H7 (cell line): ENCODE measurements around the gene ZCCHC24. TPM values are rescaled to one million over a fixed set of nuclear protein-coding genes. Genes with fewer than 3 reads are reported as not detected.

Experiments used
- DNase-seq: peaks from one replicate; pipeline ENCODE4 v3.0.0; 2012
- H3K27me3 ChIP-seq: 2 replicates; pipeline ENCODE4 v1.6.0; 2011; ENCODE audit warnings: mild to moderate bottlenecking, low read length; ENCODE audit not compliant: control insufficient read depth, insufficient read depth
- H3K36me3 ChIP-seq: replicated peaks from 2 replicates; pipeline ENCODE4 v1.5.1; 2011; ENCODE audit warnings: low read length; ENCODE audit not compliant: control insufficient read depth, insufficient read depth
- H3K4me3 ChIP-seq: 2 replicates; pipeline ENCODE4 v1.5.1; 2011; ENCODE audit warnings: low read depth, mild to moderate bottlenecking, control low read depth, low read length, moderate library complexity; ENCODE audit not compliant: insufficient read depth
- total RNA-seq: library from RNA; depleted of rRNA; stranded (reverse); fragments of >200 nt; shearing (Covaris generic); gene quantifications from 2 replicates; pipeline ENCODE4 v1.2.3, GENCODE V29; 2014

ZCCHC24 gene
- total RNA-seq, 1 experiment from 2014 or later, result 9.0 TPM

GRCh38 chr10:79387974-79388850 lies 57.2 kb downstream of the ZCCHC24 start:
- H3K4me3 ChIP-seq, result no peak overlapping the region

GRCh38 chr10:79387466-79387973 lies 57.9 kb downstream of the ZCCHC24 start:
- H3K4me3 ChIP-seq, result no peak overlapping the region
- no peaks in the 10 kb centered on the region for H3K27me3 ChIP-seq
- DNase-seq, result peak; percentile 49
- no peaks in the 10 kb centered on the region for H3K36me3 ChIP-seq

More at GRCh38 chr10:79387974-79388850, 57.2 kb downstream of the ZCCHC24 start:
- no peaks in the 10 kb centered on the region for H3K27me3 ChIP-seq
- DNase-seq, result peak; percentile 26
- H3K36me3 ChIP-seq, result no peaks in the 10 kb centered on the region

DNA sequence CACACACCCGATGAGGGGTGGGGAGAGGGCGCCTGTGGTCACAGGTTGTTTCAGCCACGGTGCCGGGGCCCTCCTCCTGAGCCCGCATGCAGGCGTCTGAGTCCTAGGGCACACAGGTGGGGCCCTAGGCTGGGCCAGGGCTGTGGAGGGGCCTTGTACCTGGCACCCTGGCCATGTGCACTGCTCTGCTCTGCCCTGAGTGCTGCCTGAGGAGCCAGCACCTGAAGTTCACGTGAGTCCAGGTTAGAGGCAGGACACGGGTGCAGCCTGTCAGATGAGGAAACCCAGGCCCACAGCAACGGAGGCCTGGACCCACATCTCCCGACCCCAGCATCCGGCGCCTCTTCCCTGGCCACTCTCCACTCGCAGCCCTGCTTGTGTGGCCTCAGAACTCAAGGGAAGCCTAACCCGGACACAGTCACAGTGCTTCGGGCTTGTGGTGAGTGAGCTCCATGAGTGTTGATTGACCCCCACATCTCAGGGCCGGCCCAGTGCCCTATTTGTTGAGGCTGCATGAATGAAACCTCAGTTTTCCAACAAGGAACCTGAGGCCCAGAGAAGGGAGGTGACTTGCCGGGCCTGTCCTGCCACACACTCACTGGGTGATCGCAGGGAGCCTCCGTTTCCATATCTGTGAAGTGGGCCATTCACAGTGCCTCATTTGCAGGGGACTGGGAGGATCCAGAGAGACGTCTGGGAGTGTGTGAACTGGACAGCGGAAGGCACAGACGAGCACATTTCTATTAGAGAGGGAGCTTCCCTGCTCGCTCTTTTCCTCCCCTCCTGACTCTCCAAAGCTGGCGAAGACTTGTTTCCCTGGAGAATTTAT lies 58.6 kb downstream of the ZCCHC24 start:
- peak; percentile 73 for DNase-seq
- H3K4me3 ChIP-seq, result no peak overlapping the region
- no peaks in the 10 kb centered on the region for H3K27me3 ChIP-seq
- H3K36me3 ChIP-seq, result no peaks in the 10 kb centered on the region

DNA sequence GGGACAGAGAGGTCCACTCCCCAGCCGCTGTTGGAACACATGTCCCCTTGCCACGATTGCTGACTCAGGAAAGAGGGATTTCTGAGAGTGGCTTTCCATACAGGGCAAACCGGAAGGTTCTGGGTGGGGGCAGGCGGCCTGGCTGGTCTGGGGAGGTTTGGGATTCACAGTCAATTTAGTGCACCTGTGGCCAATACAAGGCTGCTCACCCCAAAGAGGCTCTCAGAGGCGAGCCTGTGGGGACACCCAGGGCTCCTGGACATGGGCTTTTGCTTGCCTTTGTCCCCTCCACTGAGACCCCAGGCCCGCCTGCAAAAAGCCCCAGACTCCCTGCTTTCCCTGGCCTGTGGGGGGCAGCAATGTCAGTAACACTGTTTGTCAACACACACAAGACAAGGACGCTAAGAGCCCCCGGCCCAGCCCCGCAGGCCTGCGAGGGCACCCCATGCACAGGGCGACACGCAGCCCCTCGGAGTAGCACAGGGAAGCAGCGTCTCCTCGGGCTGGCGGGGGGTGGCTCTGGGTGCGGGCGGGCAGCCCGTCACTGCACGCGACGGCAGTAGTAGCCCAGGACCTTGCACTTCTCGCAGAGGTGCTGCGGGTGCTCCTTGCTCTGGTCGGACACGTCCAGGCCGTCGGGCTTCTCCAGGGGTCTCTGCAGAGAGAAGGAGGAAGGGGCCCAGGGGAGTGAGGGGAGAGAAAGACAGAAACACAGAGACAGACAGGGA lies 59.5 kb downstream of the ZCCHC24 start:
- H3K4me3 ChIP-seq, result no peak overlapping the region
- peak; percentile 91 for DNase-seq
- no peaks in the 10 kb centered on the region for H3K27me3 ChIP-seq
- no peaks in the 10 kb centered on the region for H3K36me3 ChIP-seq

GRCh38 chr10:79385392-79385795 lies 60.0 kb downstream of the ZCCHC24 start:
- DNase-seq, result no peak
- Histone ChIP-seq H3K36me3 (no peaks in the 10 kb centered on the region), H3K27me3 (no peaks in the 10 kb centered on the region), H3K4me3 (no peak overlapping the region)

GRCh38 chr10:79384773-79385391 lies 60.5 kb downstream of the ZCCHC24 start:
- no peaks in the 10 kb centered on the region for H3K36me3 ChIP-seq
- no peak overlapping the region for H3K4me3 ChIP-seq
- H3K27me3 ChIP-seq, result no peaks in the 10 kb centered on the region
- DNase-seq, result peak; percentile 36

DNA sequence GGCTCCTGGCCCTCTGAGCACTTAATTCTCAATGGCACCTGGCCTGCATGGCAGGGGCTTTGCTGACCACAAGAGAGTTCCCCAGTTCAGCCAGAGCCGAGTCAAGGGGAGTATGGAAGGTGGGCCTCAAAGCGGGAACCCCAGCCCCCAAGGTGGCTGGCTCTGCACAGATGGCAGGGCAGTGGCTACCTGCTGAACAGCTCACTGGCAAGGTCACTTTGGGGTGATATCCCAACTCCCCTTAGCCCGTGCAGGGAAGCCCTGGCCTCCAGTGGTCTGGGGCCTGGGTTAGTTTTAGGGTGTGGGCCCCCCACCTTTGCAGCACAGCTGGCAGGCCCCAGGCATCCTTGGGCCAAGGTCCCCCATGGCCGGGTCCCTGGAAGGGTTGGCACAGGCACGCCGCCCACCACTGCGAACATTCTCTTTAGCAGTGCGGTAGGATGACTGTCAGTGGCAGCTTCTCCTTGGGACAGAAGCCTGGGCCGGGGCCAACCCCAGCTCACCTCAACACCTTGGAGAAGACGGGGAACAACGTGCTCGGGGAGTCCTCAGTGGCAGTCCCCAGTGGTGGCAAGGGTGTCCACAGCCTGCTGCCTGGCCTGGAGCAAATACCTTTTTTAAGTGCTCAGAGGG lies 61.3 kb downstream of the ZCCHC24 start:
- Histone ChIP-seq H3K27me3 (no peaks in the 10 kb centered on the region), H3K4me3 (no peak overlapping the region), H3K36me3 (no peaks in the 10 kb centered on the region)
- peak; percentile 48 for DNase-seq

GRCh38 chr10:79382491-79382941 lies 62.9 kb downstream of the ZCCHC24 start:
- DNase-seq, result peak; percentile 59
- H3K27me3 ChIP-seq, result no peaks in the 10 kb centered on the region
- no peaks in the 10 kb centered on the region for H3K36me3 ChIP-seq
- no peak overlapping the region for H3K4me3 ChIP-seq

- DNase-seq, result peak; percentile 72
- no peaks in the 10 kb centered on the region for H3K27me3 ChIP-seq
Observed at GRCh38 chr10:79381804-79382221, 63.6 kb downstream of the ZCCHC24 start.

GRCh38 chr10:79380946-79381721 lies 64.3 kb downstream of the ZCCHC24 start:
- no peak overlapping the region for H3K4me3 ChIP-seq
- H3K27me3 ChIP-seq, result no peaks in the 10 kb centered on the region
- DNase-seq, result peak; percentile 49
- no peaks in the 10 kb centered on the region for H3K36me3 ChIP-seq

More at GRCh38 chr10:79381804-79382221, 63.6 kb downstream of the ZCCHC24 start:
- H3K36me3 ChIP-seq, result no peaks in the 10 kb centered on the region
- no peak overlapping the region for H3K4me3 ChIP-seq

- no peak for DNase-seq
- Histone ChIP-seq H3K36me3 (no peaks in the 10 kb centered on the region), H3K27me3 (no peaks in the 10 kb centered on the region), H3K4me3 (no peak overlapping the region)
Observed at GRCh38 chr10:79380125-79380945, 65.1 kb downstream of the ZCCHC24 start.

- H3K4me3 ChIP-seq, result no peak overlapping the region
- no peaks in the 10 kb centered on the region for H3K36me3 ChIP-seq
- H3K27me3 ChIP-seq, result no peaks in the 10 kb centered on the region
- peak; percentile 52 for DNase-seq
Observed at GRCh38 chr10:79379512-79380124, 65.8 kb downstream of the ZCCHC24 start.
